G401.6 (cell line): Measurements from ENCODE around the gene STK25.

Source experiments
- FAIRE-seq: peaks from 2 replicates; lab custom pipeline; 2012; peaks lifted over from hg19 to GRCh38; lab: Jason Lieb, UNC

Gene STK25

GRCh38 chr2:241493092-241493491 lies 15.3 kb downstream of the STK25 start:
- no peak for FAIRE-seq

GRCh38 chr2:241492174-241492565 lies 16.2 kb downstream of the STK25 start:
- FAIRE-seq: no peak

GRCh38 chr2:241491549-241492173 lies 16.7 kb downstream of the STK25 start:
- FAIRE-seq: no peak

GRCh38 chr2:241490825-241491506 lies 17.4 kb downstream of the STK25 start:
- FAIRE-seq: no peak

GRCh38 chr2:241489733-241490680 lies 18.4 kb downstream of the STK25 start:
- FAIRE-seq: no peak

- FAIRE-seq: no peak
Measured at GRCh38 chr2:241489088-241489487, 19.3 kb downstream of the STK25 start.

- no peak for FAIRE-seq
Measured at GRCh38 chr2:241485172-241485911, 23.0 kb downstream of the STK25 start.

GRCh38 chr2:241483305-241483704 lies 25.1 kb downstream of the STK25 start:
- FAIRE-seq: no peak

GRCh38 chr2:241482126-241482955 lies 26.0 kb downstream of the STK25 start:
- no peak for FAIRE-seq

GRCh38 chr2:241481687-241482086 lies 26.7 kb downstream of the STK25 start:
- FAIRE-seq: no peak

GRCh38 chr2:241479026-241479898 lies 29.1 kb downstream of the STK25 start:
- no peak for FAIRE-seq

GRCh38 chr2:241478166-241478565 lies 30.2 kb downstream of the STK25 start:
- FAIRE-seq: no peak

GRCh38 chr2:241475267-241475666 lies 33.1 kb downstream of the STK25 start:
- FAIRE-seq: no peak

- FAIRE-seq: no peak
Measured at GRCh38 chr2:241473399-241473798, 35.0 kb downstream of the STK25 start.

- FAIRE-seq: no peak
Measured at GRCh38 chr2:241469746-241470145, 38.6 kb downstream of the STK25 start.

GRCh38 chr2:241468476-241468781 lies 40.0 kb downstream of the STK25 start:
- FAIRE-seq: no peak

GRCh38 chr2:241467777-241468475 lies 40.5 kb downstream of the STK25 start:
- FAIRE-seq: no peak

- FAIRE-seq: no peak
Measured at GRCh38 chr2:241466230-241466629, 42.2 kb downstream of the STK25 start.

GRCh38 chr2:241465543-241465942 lies 42.8 kb downstream of the STK25 start:
- no peak for FAIRE-seq
